OCI-LY1 (cell line): ENCODE results near the gene JAKMIP2.

Source experiments
- EZH2 ChIP-seq: fragments of 200-600 bp; sonication (generic), shearing (Covaris generic); IDR thresholded peaks from 2 replicates; pipeline ENCODE4 v1.8.0; 2017; ENCODE audit warnings: borderline replicate concordance, mixed run types, mild to moderate bottlenecking, antibody characterized with exemption, low read length, moderate library complexity, mixed read lengths
- TF ChIP-seq, protein P1 (sequence below): fragments of 200-600 bp; sonication (generic), shearing (Covaris generic); IDR thresholded peaks from 2 replicates; pipeline ENCODE4 v1.5.1; 2017; ENCODE audit warnings: mild to moderate bottlenecking, antibody characterized with exemption, low read length, moderate library complexity, mixed read lengths

DNA sequence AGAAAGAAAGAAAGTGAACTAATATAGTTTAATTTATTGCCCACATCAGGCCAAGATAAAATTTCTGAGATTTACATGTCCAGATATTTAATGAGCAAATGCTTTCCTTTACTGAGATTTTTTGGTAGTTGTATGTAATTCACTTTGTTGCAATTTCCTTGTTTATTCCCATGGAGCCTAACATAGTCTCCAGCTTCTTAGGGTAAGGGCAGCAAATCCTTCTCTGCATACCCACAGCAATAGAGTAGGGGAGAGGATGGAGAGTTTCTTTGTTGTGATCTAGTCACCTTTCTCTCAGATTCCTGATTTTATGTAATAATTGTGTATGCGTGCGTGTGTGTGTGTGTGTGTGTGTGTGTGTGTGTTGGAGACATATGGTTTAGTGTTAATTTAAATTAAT is 221.1 kb downstream of the JAKMIP2 start:
- TF ChIP-seq EZH2 = no peak
- TF ChIP-seq, protein P1, sequence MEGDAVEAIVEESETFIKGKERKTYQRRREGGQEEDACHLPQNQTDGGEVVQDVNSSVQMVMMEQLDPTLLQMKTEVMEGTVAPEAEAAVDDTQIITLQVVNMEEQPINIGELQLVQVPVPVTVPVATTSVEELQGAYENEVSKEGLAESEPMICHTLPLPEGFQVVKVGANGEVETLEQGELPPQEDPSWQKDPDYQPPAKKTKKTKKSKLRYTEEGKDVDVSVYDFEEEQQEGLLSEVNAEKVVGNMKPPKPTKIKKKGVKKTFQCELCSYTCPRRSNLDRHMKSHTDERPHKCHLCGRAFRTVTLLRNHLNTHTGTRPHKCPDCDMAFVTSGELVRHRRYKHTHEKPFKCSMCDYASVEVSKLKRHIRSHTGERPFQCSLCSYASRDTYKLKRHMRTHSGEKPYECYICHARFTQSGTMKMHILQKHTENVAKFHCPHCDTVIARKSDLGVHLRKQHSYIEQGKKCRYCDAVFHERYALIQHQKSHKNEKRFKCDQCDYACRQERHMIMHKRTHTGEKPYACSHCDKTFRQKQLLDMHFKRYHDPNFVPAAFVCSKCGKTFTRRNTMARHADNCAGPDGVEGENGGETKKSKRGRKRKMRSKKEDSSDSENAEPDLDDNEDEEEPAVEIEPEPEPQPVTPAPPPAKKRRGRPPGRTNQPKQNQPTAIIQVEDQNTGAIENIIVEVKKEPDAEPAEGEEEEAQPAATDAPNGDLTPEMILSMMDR = no peak
